PC-3 (cell line): ENCODE results near the gene CACNG8. TPM values are rescaled to one million over a fixed set of nuclear protein-coding genes. Genes with fewer than 3 reads are reported as not detected.

Source experiments
- ATAC-seq: fragments of 200-7000 bp; cut with Tn5 transposase; 2 replicates; pipeline ENCODE4 v1.9.1; 2020; ENCODE audit warnings: mild to moderate bottlenecking, moderate library complexity
- BruUV-seq: library from RNA; stranded (reverse); fragments of 400-500 nt; replicated peaks from 2 replicates; lab custom pipeline; 2021; lab: Mats Ljungman, UMichigan
- CTCF ChIA-PET: fragments of 300-600 bp; sonication (Branson Sonifier 250); formaldehyde crosslinking; loops from one replicate; lab custom pipeline; 2022; ENCODE audit warnings: antibody characterized with exemption; lab: Charles Lee
- POLR2A ChIA-PET: fragments of 300-600 bp; sonication (Branson Sonifier 250); formaldehyde crosslinking; loops from one replicate; lab custom pipeline; 2022; ENCODE audit warnings: antibody characterized with exemption; ENCODE audit not compliant: unreplicated experiment; lab: Charles Lee
- DNase-seq: peaks from one replicate; pipeline ENCODE4 v3.0.0-alpha.2; 2015
- H2AFZ ChIP-seq: fragments of 300-600 bp; sonication (generic); 2 replicates; pipeline ENCODE4 v1.6.0; 2016; ENCODE audit warnings: antibody characterized with exemption, low read length
- H3F3A ChIP-seq: fragments of 300-600 bp; sonication (generic); one replicate; pipeline ENCODE4 v1.6.0; 2017; ENCODE audit warnings: antibody characterized with exemption, low read length, control low read depth, mild to moderate bottlenecking; ENCODE audit not compliant: unreplicated experiment
- H3K27ac ChIP-seq: fragments of 300-600 bp; sonication (generic); 2 replicates; pipeline ENCODE4 v1.5.1; 2016; ENCODE audit warnings: mild to moderate bottlenecking, low read length
- H3K27me3 ChIP-seq: fragments of 300-600 bp; sonication (generic); 2 replicates; pipeline ENCODE4 v1.6.1; 2016; ENCODE audit warnings: low read length, mixed read lengths
- H3K36me3 ChIP-seq: fragments of 300-600 bp; sonication (generic); 2 replicates; pipeline ENCODE4 v1.6.1; 2016; ENCODE audit warnings: low read depth, mixed run types, low read length, mixed read lengths
- H3K4me1 ChIP-seq: fragments of 300-600 bp; sonication (generic); 2 replicates; pipeline ENCODE4 v1.5.1; 2016; ENCODE audit warnings: low read length; ENCODE audit not compliant: insufficient read depth
- H3K4me2 ChIP-seq: fragments of 300-600 bp; sonication (generic); 2 replicates; pipeline ENCODE4 v1.6.0; 2016; ENCODE audit warnings: low read length
- H3K4me3 ChIP-seq: fragments of 300-600 bp; sonication (generic); 2 replicates; pipeline ENCODE4 v1.5.1; 2016; ENCODE audit warnings: mild to moderate bottlenecking, low read length, mixed read lengths
- H3K79me2 ChIP-seq: fragments of 300-600 bp; sonication (generic); 2 replicates; pipeline ENCODE4 v1.6.1; 2017; ENCODE audit warnings: low read length, mixed read lengths
- H3K9ac ChIP-seq: fragments of 300-600 bp; sonication (generic); 2 replicates; pipeline ENCODE4 v1.6.0; 2016; ENCODE audit warnings: mild to moderate bottlenecking, low read length
- H3K9me2 ChIP-seq: fragments of 300-600 bp; sonication (generic); replicated peaks from 2 replicates; pipeline ENCODE4 v1.6.1; 2016; ENCODE audit warnings: mixed run types, low read length, mixed read lengths
- H3K9me3 ChIP-seq: fragments of 300-600 bp; sonication (generic); 2 replicates; pipeline ENCODE4 v1.6.1; 2016; ENCODE audit warnings: low read length, mixed read lengths
- H4K20me1 ChIP-seq: fragments of 300-600 bp; sonication (generic); 2 replicates; pipeline ENCODE4 v1.6.1; 2016; ENCODE audit warnings: low read length, mixed read lengths
- CTCF ChIP-seq: fragments of 300-600 bp; sonication (generic); conservative IDR thresholded peaks from 2 replicates; pipeline ENCODE4 v1.5.1; 2017; ENCODE audit warnings: antibody characterized with exemption, low read depth, mild to moderate bottlenecking, low read length
- EZH2 ChIP-seq: fragments of 300-600 bp; sonication (generic); IDR thresholded peaks from one replicate; pipeline ENCODE4 v1.6.1; 2017; ENCODE audit warnings: antibody characterized with exemption, mild to moderate bottlenecking, low read length; ENCODE audit not compliant: unreplicated experiment
- EZH2phosphoT487 ChIP-seq: fragments of 300-600 bp; sonication (generic); IDR thresholded peaks from 2 replicates; pipeline ENCODE4 v1.6.1; 2018; ENCODE audit warnings: mild to moderate bottlenecking, antibody characterized with exemption, low read length, borderline replicate concordance
- intact Hi-C: fragments of 100-400 bp; cut with micrococcal nuclease; formaldehyde crosslinking; loops from 2 replicates; pipeline ENCODE4 v1.9.0; 2023
- total RNA-seq: library from RNA; depleted of rRNA; stranded (reverse); fragments of >200 nt; gene quantifications from 2 replicates; pipeline ENCODE4 v1.2.3, GENCODE V29; 2014

The CACNG8 gene
- total RNA-seq, 1 experiment from 2014 or later: 0.15 TPM

GRCh38 chr19:53980539-53981375 is 18.0 kb downstream of the CACNG8 start:
- TSS peak; percentile 65 for BruUV-seq
- Histone ChIP-seq H3F3A (peaks cover 7% of the 10 kb centered on the region), H3K9me2 (no peaks in the 10 kb centered on the region), H3K36me3 (no peaks in the 10 kb centered on the region), H3K4me3 (peak overlapping the region; percentile 90), H3K27ac (peak overlapping the region; percentile 77), H3K9me3 (no peaks in the 10 kb centered on the region), H3K9ac (peak overlapping the region; percentile 53), H3K79me2 (peaks cover 14% of the 10 kb centered on the region), H4K20me1 (no peaks in the 10 kb centered on the region), H3K27me3 (no peaks in the 10 kb centered on the region), H2AFZ (peak overlapping the region; percentile 72), H3K4me1 (peaks cover 27% of the 10 kb centered on the region), H3K4me2 (peak overlapping the region; percentile 100)
- CTCF ChIA-PET: interaction anchor here (0.6 to 1.6 kb wide), 5 partner anchors 36 to 188 kb away, joined by 3 to 26 read pairs (median 7); no protein-coding TSS in a partner anchor
- no peak for TF ChIP-seq EZH2
- TF ChIP-seq CTCF: no peak; the same call in 1 of the 2 replicates
- TF ChIP-seq EZH2phosphoT487: no peak
- DNase-seq: peak; percentile 94
- intact Hi-C loops: loop anchor here (1.0 to 2.0 kb wide), 5 partner anchors 40 to 138 kb away; no protein-coding TSS in a partner anchor
- ATAC-seq: peak; percentile 53
- POLR2A ChIA-PET: interaction anchor here (0.5 to 1.4 kb wide), 11 partner anchors 36 to 1791 kb away, joined by 3 to 68 read pairs (median 5); partner anchors contain the start of genes CNOT3, MYADM and PPP2R1A

GRCh38 chr19:53981376-53981951 is 18.7 kb downstream of the CACNG8 start:
- H2AFZ ChIP-seq: peak overlapping the region; percentile 72
- CTCF ChIA-PET: interaction anchor here (0.6 to 1.6 kb wide), 3 partner anchors 10 to 49 kb away, joined by 5 to 26 read pairs (median 7); partner anchors contain the start of gene CACNG6

More at GRCh38 chr19:53981376-53981951, 18.7 kb downstream of the CACNG8 start:
- no peaks in the 10 kb centered on the region for H3K27me3 ChIP-seq
- ATAC-seq (no peak), DNase-seq (no peak)
- peak overlapping the region; percentile 77 for H3K27ac ChIP-seq
- H3F3A ChIP-seq: peaks cover 7% of the 10 kb centered on the region
- no peaks in the 10 kb centered on the region for H3K36me3 ChIP-seq
- H3K4me2 ChIP-seq: peak overlapping the region; percentile 100
- H3K79me2 ChIP-seq: peaks cover 14% of the 10 kb centered on the region
- no peaks in the 10 kb centered on the region for H3K9me2 ChIP-seq
- peak overlapping the region; percentile 53; the same call in 1 of the 2 replicates for H3K9ac ChIP-seq
- intact Hi-C loops: loop anchor here (1.0 to 2.0 kb wide), 2 partner anchors 43 to 49 kb away; no protein-coding TSS in a partner anchor
- POLR2A ChIA-PET: interaction anchor here (0.5 to 0.7 kb wide), 3 partner anchors 36 to 1792 kb away, joined by 3 to 68 read pairs (median 5); partner anchors contain the start of gene PPP2R1A
- no peaks in the 10 kb centered on the region for H3K9me3 ChIP-seq
- no peaks in the 10 kb centered on the region for H4K20me1 ChIP-seq
- TF ChIP-seq CTCF (no peak), EZH2phosphoT487 (no peak), EZH2 (no peak)
- peaks cover 27% of the 10 kb centered on the region for H3K4me1 ChIP-seq
- BruUV-seq: no TSS peak
- H3K4me3 ChIP-seq: peak overlapping the region; percentile 90
